Measurements from ENCODE around the gene MYBL2.
A peak's percentile ranks its signal among the peaks of the same experiment; 100 is the strongest.

MYBL2 gene

DNA sequence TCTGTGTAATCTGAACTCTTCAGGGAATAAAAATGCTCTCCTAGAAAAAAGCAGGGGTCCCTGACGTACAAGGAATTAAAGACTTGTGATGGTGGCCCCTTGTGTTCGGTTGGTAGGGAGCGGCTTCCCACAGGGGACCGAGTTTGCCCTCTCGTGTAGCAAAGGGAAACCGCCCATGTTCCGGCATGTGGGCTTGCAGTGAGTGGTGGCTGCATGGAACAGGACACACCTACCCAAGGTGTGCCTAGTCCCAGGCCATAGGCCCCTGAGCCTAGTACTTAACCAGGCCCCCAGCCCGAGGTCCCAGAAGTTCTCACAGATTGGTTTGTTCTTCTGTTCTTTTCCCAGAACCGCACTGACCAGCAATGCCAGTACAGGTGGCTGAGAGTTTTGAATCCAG lies 15.5 kb downstream of the MYBL2 start:
- no peak for DNase-seq

DNA sequence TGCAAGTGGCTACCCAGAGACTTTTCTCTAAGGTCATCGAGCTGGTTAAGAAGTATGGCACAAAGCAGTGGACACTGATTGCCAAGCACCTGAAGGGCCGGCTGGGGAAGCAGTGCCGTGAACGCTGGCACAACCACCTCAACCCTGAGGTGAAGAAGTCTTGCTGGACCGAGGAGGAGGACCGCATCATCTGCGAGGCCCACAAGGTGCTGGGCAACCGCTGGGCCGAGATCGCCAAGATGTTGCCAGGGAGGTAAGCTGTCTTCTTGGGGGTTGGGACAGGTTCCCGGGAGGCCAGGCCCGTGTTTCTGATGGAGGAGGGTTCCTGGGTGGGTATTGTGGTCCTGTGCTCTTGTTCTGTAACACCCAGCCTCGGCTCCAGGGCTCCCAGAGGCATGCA lies 19.9 kb downstream of the MYBL2 start:
- DNase-seq = no peak

DNA sequence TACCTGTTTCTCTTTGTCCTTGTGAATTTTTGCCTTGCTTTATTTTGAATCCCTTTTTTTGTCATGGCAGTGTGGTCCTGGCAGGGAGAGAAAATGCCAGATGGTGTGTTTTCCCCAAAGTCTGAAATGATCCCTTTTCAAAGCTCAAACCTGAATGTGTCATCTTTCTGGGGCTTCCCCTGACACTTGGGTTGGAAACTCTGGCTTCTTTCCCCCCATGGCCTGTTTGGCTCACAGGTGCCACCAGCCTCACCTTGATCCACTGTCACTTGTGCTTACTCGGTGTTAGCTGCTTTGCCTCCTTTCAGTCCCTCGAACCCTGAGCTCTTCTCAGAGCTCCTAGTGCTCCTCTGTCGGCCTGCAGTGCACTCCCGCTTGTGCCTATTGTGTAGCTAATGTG lies 22.3 kb downstream of the MYBL2 start:
- no peak for DNase-seq

DNA sequence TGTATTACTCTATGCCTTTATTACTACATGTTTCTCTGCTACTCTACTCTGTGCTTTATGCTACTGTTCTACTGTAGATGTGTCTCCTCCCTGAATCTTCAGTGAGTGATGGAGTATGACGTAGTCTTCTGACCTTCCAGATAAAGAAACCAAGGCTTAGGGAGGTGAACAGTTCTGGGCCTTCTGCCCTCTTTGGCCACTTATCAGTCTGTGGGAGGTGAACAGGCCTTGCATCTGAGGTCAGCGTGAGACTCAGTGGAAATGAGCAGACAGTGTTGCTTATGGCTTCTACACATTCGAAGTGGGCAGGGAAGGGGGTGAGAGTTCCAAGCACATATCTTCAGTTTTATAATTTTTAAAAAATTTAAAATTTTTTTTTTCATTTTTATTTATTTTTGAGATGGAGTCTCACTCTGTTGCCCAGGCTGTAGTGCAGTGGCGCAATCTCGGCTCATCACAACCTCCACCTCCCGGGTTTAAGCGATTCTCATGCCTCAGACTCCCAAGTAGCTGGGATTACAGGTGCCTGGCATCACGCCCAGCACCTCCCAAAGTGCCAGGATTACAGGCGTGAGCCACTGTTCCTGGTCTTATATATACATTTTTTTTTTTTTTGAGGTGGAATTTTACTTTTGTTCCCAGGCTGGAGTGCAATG lies 24.2 kb downstream of the MYBL2 start:
- DNase-seq = no peak

DNA sequence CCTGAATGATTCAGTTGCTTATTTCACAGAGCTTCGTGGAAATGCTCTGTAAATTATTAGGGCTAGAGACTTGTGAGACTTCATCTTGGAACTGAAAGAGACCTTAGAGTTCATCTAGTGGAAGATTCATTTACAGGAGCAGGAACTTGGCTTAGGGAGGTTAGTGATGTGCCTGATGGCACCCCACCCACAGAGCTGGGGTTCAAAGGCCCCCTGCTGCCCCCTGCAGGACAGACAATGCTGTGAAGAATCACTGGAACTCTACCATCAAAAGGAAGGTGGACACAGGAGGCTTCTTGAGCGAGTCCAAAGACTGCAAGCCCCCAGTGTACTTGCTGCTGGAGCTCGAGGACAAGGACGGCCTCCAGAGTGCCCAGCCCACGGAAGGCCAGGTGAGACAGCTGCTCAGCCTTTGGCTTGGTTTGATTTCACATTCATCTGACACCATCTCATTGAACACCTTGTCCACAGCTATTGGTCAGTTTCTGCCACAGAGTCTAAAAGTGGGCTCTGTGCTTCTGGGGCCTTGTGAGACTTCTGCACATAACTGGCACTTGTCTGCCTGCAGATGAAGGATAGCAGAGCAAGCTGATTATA lies 25.1 kb downstream of the MYBL2 start:
- no peak for DNase-seq

DNA sequence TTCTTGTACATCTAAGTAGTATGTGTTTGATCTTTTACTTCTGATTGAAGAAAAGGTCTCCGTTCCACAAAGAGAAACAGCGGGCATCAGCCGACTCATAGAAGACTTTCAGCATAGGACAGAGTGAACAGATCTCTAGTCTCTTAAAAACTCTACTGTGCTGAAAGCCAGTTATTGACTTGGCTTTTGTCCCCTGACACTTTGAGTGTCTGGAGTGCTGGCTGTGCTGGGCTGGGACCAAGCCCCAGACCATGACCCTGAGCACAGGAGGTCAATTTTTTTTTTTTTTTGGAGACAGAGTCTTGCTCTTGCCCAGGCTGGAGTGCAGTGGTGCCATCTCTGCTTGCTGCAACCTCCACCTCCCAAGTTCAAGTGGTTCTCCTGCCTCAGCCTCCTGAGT lies 27.8 kb downstream of the MYBL2 start:
- no peak for DNase-seq

DNA sequence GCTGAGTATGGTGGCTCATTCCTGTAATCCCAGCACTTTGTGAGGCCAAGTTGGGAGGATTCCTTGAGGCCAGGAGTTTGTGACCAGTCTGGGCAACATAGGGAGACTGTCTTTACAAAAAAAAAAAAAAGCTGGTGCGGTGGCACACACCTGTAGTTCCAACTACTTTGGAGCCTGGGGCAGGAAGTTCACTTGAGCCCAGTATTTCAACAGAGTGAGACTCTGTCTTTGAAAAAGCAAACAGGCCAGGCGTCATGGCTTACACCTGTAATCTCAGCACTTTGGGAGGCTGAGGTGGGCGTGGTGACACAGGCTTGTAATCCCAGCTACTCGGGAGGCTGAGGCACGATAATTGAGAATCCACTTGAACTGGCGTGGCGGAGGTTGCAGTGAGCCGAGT lies 28.7 kb downstream of the MYBL2 start:
- DNase-seq = no peak

DNA sequence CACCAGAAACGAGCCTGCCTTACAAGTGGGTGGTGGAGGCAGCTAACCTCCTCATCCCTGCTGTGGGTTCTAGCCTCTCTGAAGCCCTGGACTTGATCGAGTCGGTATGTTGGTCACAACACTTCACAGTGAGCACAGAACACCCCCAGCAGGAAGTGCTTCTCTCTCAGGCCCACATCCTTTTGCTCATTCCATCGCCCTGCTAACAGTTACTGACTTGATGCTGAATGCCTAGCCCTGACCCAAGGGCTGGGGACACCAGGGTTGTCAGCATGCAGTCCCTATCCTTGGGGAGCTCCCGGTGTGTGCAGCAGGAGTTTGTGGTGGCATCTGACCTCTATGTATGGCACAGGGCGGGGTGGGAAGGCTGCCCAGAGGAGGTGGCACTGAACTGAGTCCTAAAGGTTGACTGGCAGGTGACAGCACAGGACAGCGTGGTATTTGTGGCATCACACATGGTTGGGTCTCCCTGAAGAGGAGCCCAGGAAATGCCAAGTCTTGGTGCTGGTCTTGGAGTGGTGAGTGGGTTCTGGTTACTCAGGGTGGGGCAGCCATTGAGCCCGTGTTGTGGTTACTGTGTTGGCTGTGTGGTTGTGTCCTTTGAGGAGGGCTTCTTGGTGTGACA lies 33.1 kb downstream of the MYBL2 start:
- DNase-seq = no peak

DNA sequence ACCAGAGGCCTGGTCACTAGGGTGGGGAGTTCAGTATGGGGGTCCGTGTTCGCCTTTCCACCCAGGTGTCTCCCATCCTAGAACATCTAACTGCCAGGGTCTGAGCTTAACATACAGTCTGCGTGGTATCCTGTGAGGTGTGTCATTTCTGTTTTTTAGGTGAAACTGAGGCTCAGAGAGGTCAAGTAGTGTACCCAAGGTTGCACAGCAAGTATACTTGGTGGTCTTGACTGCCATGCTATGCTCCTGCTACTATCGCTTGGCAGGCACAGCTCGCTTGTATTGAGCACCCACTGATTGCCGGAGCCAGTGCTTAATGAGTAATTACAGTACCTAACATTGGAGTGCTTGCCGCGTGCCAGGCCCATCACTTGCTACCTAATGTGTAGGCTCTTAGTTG lies 33.7 kb downstream of the MYBL2 start:
- DNase-seq = no peak

DNA sequence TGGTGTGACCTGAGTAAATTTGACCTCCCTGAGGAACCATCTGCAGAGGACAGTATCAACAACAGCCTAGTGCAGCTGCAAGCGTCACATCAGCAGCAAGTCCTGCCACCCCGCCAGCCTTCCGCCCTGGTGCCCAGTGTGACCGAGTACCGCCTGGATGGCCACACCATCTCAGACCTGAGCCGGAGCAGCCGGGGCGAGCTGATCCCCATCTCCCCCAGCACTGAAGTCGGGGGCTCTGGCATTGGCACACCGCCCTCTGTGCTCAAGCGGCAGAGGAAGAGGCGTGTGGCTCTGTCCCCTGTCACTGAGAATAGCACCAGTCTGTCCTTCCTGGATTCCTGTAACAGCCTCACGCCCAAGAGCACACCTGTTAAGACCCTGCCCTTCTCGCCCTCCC lies 35.6 kb downstream of the MYBL2 start:
- DNase-seq = no peak

DNA sequence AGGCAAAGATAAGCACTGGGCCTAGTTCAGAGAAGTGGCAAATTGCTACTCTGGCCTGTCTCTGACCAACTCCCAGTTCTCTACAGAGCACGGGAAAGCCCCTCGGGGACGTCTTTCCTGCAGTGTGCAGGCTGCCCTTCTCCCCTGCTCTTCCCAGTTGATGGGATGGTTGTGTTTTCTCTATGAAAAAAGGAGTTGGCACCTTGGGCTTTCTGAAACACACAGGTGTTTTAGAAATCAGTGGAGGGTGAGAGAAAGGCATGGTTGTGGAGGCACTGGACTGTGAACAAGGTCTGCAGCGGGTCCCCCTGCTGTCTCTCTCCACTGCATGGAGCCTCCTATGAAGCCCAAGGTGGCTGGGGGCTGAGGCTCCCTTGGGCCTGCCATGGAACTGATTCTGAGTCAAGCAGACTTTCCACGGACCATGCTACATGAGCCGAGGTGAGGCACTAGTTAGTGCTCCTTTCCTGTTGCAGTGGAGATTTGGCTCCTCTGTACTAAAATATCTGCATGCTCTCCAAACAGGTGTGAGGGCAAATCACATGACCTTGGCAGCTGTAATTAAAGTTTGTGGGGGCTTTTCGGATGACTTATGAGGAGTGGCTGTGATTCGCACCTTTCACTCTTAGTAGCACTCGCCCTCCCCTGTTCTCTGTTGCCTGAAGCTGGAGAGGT lies 43.6 kb downstream of the MYBL2 start:
- DNase-seq = no peak

DNA sequence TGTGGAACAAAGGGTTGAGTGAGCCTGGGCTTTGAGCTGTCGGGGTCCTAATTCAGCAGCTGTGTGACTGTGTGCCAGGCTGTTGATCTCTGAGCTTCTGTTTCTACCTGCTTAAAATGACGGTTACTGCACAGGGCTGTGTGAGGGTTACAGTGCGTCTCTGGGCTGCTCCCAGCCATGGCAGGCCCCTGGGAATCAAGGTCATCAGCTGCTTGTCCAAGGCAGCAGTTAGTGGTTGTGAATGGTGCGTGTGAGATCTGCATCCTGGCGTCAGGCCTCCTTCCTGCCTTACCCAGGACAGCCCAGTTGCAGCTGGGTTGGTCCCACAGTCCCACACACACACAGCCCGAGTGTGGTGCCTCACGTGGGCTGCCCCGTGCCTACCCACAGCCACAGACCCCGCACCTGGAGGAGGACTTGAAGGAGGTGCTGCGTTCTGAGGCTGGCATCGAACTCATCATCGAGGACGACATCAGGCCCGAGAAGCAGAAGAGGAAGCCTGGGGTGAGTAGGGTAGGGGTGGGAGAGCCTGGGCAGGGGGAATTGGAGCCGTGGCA lies 44.3 kb downstream of the MYBL2 start:
- no peak for DNase-seq

DNA sequence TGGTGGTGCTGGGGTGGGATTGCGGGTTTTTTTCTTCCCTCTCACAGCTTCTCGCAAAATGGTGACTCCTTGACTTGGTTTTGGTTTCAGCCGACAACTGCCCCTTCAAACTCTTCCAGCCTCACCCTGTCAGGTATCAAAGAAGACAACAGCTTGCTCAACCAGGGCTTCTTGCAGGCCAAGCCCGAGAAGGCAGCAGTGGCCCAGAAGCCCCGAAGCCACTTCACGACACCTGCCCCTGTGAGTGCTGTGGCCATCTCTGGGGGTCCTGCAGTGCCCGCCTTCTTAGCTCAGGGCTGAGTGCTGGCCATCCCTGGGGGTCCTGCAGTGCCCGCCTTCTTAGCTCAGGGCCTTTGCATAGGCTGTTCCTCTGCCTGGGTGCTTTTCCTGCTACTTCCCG lies 48.1 kb downstream of the MYBL2 start:
- no peak for DNase-seq

DNA sequence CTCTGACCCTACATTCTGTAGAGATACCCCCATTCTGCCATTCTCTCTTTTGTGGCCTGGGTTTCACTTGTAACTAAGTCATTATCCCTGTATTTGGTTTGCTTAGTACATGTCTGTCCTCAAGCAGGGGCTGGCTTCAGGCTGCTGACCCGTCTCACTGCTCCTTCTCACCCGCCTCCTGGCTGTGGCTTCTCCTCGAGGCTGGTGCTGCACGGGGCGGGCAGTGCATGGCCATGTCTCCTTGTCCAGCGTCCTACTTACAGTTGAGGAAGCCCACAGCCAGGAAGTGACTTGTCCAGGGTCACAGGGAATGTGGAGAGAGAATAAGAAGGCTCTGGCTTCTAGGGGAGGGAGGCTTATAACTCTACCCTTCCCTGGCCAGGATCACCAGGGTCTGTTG lies 48.6 kb downstream of the MYBL2 start:
- DNase-seq = no peak

DNA sequence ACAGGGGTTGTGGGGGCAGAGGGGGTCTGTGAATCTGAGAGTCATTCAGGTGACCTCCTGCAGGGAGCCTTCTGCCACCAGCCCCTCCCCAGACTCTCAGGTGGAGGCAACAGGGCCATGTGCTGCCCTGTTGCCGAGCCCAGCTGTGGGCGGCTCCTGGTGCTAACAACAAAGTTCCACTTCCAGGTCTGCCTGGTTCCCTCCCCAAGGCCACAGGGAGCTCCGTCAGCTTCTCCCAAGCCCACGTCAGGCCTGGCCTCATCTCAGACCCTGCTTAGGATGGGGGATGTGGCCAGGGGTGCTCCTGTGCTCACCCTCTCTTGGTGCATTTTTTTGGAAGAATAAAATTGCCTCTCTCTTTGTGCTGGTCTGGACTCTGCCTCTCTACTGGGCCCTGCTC lies 49.2 kb downstream of the MYBL2 start:
- DNase-seq = no peak

DNA sequence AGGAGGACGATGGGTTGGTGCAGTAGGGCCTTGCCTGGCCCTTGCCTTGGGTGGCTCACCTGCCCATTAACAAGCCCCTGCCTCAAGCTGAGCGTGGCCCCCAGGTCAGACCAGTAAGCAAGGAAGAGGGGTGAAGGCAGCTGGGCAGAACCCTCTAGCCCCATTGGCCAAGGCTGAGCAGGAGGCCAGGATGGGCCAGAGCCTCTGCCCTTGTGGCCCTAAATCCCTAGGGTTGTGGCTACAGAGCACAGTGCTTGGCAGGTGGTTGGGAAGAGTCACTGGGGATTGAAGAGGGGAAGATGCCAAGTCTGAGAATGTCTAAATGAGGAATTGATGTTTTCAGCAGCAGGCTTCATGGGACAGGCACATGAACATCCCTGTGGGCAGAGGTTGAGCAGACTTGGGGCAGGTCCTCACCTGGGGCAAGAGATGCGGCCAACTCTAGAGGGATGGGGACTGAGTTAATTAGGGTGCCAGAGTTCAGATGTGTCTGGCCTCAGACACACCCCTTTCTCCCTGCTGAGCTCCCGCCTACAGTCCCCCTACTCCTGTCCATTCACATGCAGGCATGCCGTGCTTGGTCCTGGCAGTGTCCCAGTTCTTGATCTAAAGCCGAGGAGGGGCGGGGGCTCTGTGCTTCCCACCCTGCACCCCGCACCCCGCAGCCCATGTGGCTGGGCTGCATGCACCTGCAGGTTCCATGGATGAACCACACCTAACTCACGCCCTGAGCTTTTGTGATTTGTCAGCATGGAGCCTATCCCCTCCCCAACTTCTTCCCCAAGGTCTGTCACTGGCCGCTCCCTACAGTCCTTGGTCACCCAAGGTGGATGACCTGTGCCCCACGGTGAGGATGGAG lies 50.1 kb downstream of the MYBL2 start:
- DNase-seq = no peak

DNA sequence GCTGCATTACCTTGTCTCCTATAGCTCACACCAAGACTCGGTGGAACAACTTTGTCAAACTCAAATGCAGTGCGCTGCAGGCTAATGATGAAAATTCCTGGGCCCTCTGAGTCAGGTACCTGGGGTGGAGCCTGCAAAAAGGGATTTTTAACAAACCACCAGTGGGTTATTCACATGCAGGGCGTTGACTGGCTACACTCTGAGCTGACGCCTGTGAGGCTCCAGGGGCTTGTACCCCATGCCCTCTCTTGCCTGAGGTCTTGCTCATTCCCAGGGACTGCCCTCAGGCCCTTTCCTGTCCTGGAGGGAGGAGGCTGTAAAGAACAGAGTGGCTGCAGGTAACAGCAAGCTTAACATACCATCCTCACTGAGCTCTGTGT lies 50.7 kb downstream of the MYBL2 start:
- no peak for DNase-seq

DNA sequence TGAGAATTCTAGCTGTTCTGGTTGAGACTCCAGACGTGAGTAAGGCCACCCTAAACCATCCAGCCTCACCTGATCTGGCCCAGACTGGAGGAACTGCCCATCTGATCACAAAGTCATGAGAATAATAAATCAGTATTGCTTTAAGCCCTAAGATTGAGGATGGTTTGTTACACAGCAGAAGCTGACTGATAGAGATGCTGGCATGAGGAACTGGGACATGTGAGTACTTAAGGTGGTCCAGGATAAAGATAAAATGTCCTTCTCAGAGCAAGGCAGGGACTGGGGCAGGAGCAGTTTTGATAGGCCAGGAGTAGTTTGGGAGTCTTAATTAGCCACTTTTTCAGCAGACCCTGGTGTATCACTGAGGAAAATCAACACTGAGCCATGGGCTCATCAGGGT lies 53.1 kb downstream of the MYBL2 start:
- no peak for DNase-seq

DNA sequence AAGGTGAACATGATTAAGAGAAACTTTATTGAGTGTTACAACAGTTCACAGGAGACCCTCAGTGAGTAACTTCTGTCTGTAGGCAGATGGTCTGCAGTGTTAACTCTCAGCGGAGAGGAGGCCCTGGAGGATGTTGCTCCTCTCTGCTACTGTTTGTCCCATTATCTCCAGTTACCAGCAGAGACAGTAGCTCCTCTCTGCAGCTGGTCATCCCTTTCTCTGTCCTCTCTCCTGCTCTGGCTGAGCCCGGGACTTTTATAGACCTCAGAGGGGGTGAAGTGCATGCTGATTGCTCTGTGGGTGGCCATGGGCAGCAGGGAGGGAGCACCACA lies 54.1 kb downstream of the MYBL2 start:
- DNase-seq = no peak

DNA sequence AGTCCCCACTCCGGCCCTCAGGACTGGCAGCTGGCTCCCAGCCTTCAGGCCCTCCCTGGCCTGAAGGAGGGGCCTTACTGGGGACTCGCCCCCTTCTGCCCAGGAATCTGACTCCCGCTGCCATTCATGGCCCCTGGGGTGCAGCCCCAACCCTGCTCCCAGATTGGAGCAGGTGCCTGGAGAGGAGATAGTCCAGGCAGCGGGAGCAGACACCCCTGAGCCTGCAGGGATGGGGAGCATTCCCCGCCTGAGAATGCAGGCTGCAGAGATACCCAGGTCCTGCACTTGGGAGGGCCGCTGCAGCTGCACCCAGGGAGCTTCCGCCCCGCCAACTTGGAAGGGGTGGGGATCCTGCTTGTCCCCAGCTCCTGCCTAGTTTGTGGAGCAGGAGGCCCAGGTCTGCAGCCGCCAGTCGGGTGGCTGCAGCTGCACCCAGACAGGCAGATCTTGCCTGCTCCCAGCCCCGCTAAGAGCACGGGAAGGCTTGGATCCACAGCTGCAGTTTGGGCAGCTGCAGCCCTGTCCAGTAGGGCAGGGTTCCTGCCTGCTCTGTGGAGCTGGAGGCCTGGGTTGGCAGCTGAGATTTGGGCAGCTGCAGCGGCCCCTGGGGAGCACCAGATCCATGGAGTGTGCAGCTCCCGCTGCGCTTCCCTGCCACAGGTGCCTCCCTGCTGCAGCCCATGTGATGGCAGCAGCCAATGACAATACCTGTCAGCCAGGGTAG lies 54.7 kb downstream of the MYBL2 start:
- no peak for DNase-seq

DNA sequence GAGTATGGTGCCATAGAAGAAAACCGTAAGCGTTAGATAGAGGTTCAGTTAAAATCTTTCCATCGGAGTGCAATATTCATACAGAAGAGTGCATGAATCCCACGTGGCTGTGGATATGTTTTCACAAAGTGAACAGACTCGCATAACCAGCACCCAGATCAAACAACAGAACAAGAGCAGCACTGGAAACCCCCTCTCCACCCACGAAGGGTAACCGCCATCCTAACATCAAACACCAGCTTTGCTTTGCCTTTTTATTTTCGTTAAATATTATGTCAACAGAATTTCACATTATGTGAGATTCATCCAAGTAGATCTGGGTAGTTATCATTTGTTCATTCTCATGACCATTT lies 55.2 kb downstream of the MYBL2 start:
- DNase-seq = peak; percentile 25

DNA sequence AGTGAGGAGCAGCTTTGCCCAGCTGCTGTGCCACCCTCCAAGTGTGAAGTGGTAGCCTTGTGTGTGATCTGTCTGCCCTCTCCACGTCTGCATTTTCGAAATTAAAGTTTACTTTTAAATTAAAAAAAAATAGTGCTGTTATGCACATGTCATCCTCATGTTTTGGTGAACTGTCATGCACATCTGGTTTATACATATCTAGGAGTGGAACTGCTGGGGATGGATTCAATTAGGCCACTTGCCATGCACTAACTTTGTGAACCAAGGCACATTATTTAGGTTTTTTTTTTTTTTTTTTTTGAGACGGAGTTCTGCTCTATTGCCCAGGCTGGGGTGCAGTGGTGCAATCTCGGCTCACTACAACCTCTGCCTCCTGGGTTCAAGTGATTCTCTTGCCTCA lies 56.3 kb downstream of the MYBL2 start:
- DNase-seq = no peak

DNA sequence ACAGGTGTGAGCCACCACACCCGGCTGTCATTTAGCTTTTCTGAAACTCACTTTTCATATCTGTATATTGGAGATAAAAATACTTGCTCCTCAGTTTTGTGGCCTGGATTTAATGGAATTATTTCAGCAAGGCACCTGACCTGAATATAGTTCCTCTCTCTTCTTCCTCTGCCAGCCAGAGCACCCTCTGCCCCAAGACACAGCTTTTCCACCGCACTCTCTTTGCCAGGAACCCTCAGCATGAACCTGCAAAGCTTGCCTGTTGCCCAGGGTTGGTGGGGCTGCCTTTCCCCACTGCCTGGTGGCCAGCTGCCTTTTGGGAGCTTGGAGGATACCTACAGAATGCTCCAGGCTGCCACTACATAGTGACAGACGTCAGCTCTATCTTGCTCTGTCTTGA lies 56.8 kb downstream of the MYBL2 start:
- DNase-seq = no peak

All from activated CD4-positive, alpha-beta T cell treated with anti-CD3 and anti-CD28 coated beads for 1 hour (primary cell).